DND-41 (cell line): ENCODE measurements around the gene MOCS2.

ENCODE experiments used
- ATAC-seq: fragments of 200-7000 bp; cut with Tn5 transposase; 3 replicates; pipeline ENCODE4 v1.9.1; 2021; ENCODE audit warnings: low read depth; ENCODE audit not compliant: insufficient read depth
- DNase-seq: peaks from one replicate; pipeline ENCODE4 v3.0.0-alpha.2; 2020
- H2AFZ ChIP-seq: 2 replicates; pipeline ENCODE4 v1.6.0; 2012; ENCODE audit warnings: low read depth, low read length
- H3K27ac ChIP-seq: 2 replicates; pipeline ENCODE4 v1.5.1; 2012; ENCODE audit warnings: low read length, inconsistent platforms
- H3K27me3 ChIP-seq: fragments of 200-600 bp; sonication (generic); 2 replicates; pipeline ENCODE4 v1.6.0; 2012; ENCODE audit warnings: low read length, mild to moderate bottlenecking, inconsistent platforms; ENCODE audit not compliant: insufficient read depth, poor library complexity
- H3K36me3 ChIP-seq: 2 replicates; pipeline ENCODE4 v1.5.1; 2012; ENCODE audit warnings: low read length, inconsistent platforms; ENCODE audit not compliant: insufficient read depth
- H3K4me1 ChIP-seq: 2 replicates; pipeline ENCODE4 v1.5.1; 2012; ENCODE audit warnings: mild to moderate bottlenecking, low read length; ENCODE audit not compliant: insufficient read depth
- H3K4me2 ChIP-seq: 2 replicates; pipeline ENCODE4 v1.6.0; 2012; ENCODE audit warnings: mild to moderate bottlenecking, moderate library complexity, low read length, inconsistent platforms; ENCODE audit not compliant: insufficient read depth
- H3K4me3 ChIP-seq, 2 experiments: fragments of 200-600 bp in 1 of 2; shearing (Covaris generic) in 1 of 2; 2 replicates each; pipeline ENCODE4 v1.5.1; 2012 to 2016; ENCODE audit warnings: inconsistent platforms in 2 of 2, low read length in 2 of 2, mild to moderate bottlenecking in 2 of 2, low read depth in 1 of 2, moderate library complexity in 1 of 2
- H3K79me2 ChIP-seq: 2 replicates; pipeline ENCODE4 v1.6.0; 2012; ENCODE audit warnings: low read length, inconsistent platforms; ENCODE audit not compliant: insufficient read depth
- H3K9ac ChIP-seq: 2 replicates; pipeline ENCODE4 v1.6.0; 2012; ENCODE audit warnings: low read depth, mild to moderate bottlenecking, inconsistent platforms, low read length, moderate library complexity
- H3K9me3 ChIP-seq: 2 replicates; pipeline ENCODE4 v1.5.1; 2012; ENCODE audit warnings: low read length, moderate library complexity, mild to moderate bottlenecking, inconsistent platforms; ENCODE audit not compliant: insufficient read depth, severe bottlenecking
- H4K20me1 ChIP-seq: 2 replicates; pipeline ENCODE4 v1.6.0; 2012; ENCODE audit warnings: low read length; ENCODE audit not compliant: insufficient read depth
- CTCF ChIP-seq: IDR thresholded peaks from 2 replicates; pipeline ENCODE4 v1.5.1; 2012; ENCODE audit warnings: borderline replicate concordance, low read length, moderate library complexity, mild to moderate bottlenecking; ENCODE audit not compliant: poor library complexity, severe bottlenecking; ENCODE audit errors: extremely low read depth
- EZH2 ChIP-seq: IDR thresholded peaks from 3 replicates; pipeline ENCODE4 v1.6.1; 2012; ENCODE audit warnings: borderline replicate concordance, low read depth, mild to moderate bottlenecking, moderate library complexity, low read length, inconsistent platforms; ENCODE audit not compliant: severe bottlenecking

The MOCS2 gene

GRCh38 chr5:53071738-53072137, 37.8 kb downstream of the MOCS2 start:
- Histone ChIP-seq H2AFZ (no peak overlapping the region), H3K27me3 (no peaks in the 10 kb centered on the region), H3K27ac (no peak overlapping the region), H3K9me3 (no peaks in the 10 kb centered on the region), H3K4me1 (no peaks in the 10 kb centered on the region), H3K79me2 (no peaks in the 10 kb centered on the region), H3K9ac (no peak overlapping the region), H4K20me1 (no peaks in the 10 kb centered on the region), H3K4me3 (no peak overlapping the region), H3K36me3 (peaks cover 24% of the 10 kb centered on the region; the same call in 1 of the 2 replicates), H3K4me2 (no peak overlapping the region)
- ATAC-seq = no peak
- no peak for TF ChIP-seq CTCF
- TF ChIP-seq EZH2 = no peak
- no peak for DNase-seq

- ATAC-seq (no peak), DNase-seq (no peak)
- Histone ChIP-seq H2AFZ (no peak overlapping the region), H3K27ac (no peak overlapping the region), H4K20me1 (no peaks in the 10 kb centered on the region), H3K4me3 (no peak overlapping the region), H3K4me2 (no peak overlapping the region), H3K36me3 (peaks cover 25% of the 10 kb centered on the region; the same call in 1 of the 2 replicates), H3K79me2 (no peaks in the 10 kb centered on the region), H3K4me1 (no peaks in the 10 kb centered on the region), H3K9ac (no peak overlapping the region), H3K27me3 (no peaks in the 10 kb centered on the region), H3K9me3 (no peaks in the 10 kb centered on the region)
- TF ChIP-seq CTCF (no peak), EZH2 (no peak)
Measured at GRCh38 chr5:53071298-53071697, 38.3 kb downstream of the MOCS2 start.

GRCh38 chr5:53069626-53070025, 39.9 kb downstream of the MOCS2 start:
- Histone ChIP-seq H3K9ac (no peak overlapping the region), H3K79me2 (no peaks in the 10 kb centered on the region), H3K4me3 (no peak overlapping the region), H3K9me3 (no peaks in the 10 kb centered on the region), H4K20me1 (no peaks in the 10 kb centered on the region), H3K4me2 (no peak overlapping the region), H3K36me3 (peaks cover 18% of the 10 kb centered on the region; the same call in 1 of the 2 replicates), H3K27ac (no peak overlapping the region), H2AFZ (no peak overlapping the region), H3K27me3 (no peaks in the 10 kb centered on the region), H3K4me1 (no peaks in the 10 kb centered on the region)
- TF ChIP-seq CTCF (no peak), EZH2 (no peak)
- ATAC-seq = no peak; the same call in 2 of the 3 replicates
- no peak for DNase-seq
